GM12878 (cell line): ENCODE results near the gene ATP5PD. TPM values are rescaled to one million over a fixed set of nuclear protein-coding genes. Genes with fewer than 3 reads are reported as not detected.

Source experiments
- ATAC-seq: fragments of 200-7000 bp; cut with Tn5 transposase; 3 replicates; pipeline ENCODE4 v1.9.1; 2020; ENCODE audit warnings: mild to moderate bottlenecking, moderate library complexity
- BruUV-seq: library from RNA; stranded (reverse); fragments of 400-500 nt; replicated peaks from 2 replicates; lab custom pipeline; 2021; lab: Mats Ljungman, UMichigan
- CTCF ChIA-PET: fragments of 300-600 bp; sonication (Branson Sonifier 250); formaldehyde crosslinking; extraction: SDS; loops from one replicate; lab custom pipeline; 2021; ENCODE audit warnings: inconsistent platforms; lab: Yijun Ruan, JAX
- POLR2A ChIA-PET: fragments of 350-600 bp; formaldehyde crosslinking; extraction: SDS; loops from one replicate; lab custom pipeline; 2021; ENCODE audit warnings: inconsistent platforms; lab: Charles Lee
- RAD21 ChIA-PET: fragments of 300-600 bp; sonication (Branson Sonifier 250); formaldehyde crosslinking; loops from one replicate; lab custom pipeline; 2023; ENCODE audit warnings: antibody characterized with exemption; ENCODE audit not compliant: unreplicated experiment; lab: Charles Lee
- SMC1A ChIA-PET: fragments of 300-600 bp; sonication (Branson Sonifier 250); formaldehyde crosslinking; loops from one replicate; lab custom pipeline; 2023; ENCODE audit not compliant: unreplicated experiment, uncharacterized antibody; lab: Charles Lee
- DNase-seq: peaks from one replicate; pipeline ENCODE4 v3.0.0-alpha.2; 2011; ENCODE audit warnings: low read depth, low spot score
- FAIRE-seq: peaks from 3 replicates; lab custom pipeline; 2011; peaks lifted over from hg19 to GRCh38; lab: Jason Lieb, UNC
- H2AFZ ChIP-seq: 2 replicates; pipeline ENCODE4 v1.6.0; 2011; ENCODE audit warnings: low read depth, low read length, control low read depth; ENCODE audit not compliant: control insufficient read depth
- H3K27ac ChIP-seq: 2 replicates; pipeline ENCODE4 v1.5.1; 2011; ENCODE audit warnings: control low read depth; ENCODE audit not compliant: control insufficient read depth, insufficient read depth
- H3K27me3 ChIP-seq, 2 experiments: replicated peaks in 1 of 2; 2 replicates each; pipeline versions ENCODE4 v1.6.0 to v1.6.1; 2011; ENCODE audit warnings: low read length in 1 of 2; ENCODE audit not compliant: control insufficient read depth in 2 of 2, insufficient read depth in 2 of 2
- H3K36me3 ChIP-seq, 2 experiments: 2 replicates each; pipeline ENCODE4 v1.5.1; 2011; ENCODE audit warnings: low read length in 1 of 2; ENCODE audit not compliant: control insufficient read depth in 2 of 2, insufficient read depth in 2 of 2
- H3K4me1 ChIP-seq: 2 replicates; pipeline ENCODE4 v1.6.1; 2011; ENCODE audit warnings: mild to moderate bottlenecking, low read length, moderate library complexity, mixed read lengths; ENCODE audit not compliant: control insufficient read depth, insufficient read depth
- H3K4me2 ChIP-seq: 2 replicates; pipeline ENCODE4 v1.6.0; 2011; ENCODE audit warnings: control low read depth; ENCODE audit not compliant: control insufficient read depth, insufficient read depth
- H3K4me3 ChIP-seq: fragments of 200-600 bp; sonication (generic); 2 replicates; pipeline ENCODE4 v1.5.1; 2016
- H3K79me2 ChIP-seq: 2 replicates; pipeline ENCODE4 v1.6.0; 2011; ENCODE audit warnings: low read length; ENCODE audit not compliant: control insufficient read depth, insufficient read depth
- H3K9ac ChIP-seq: 2 replicates; pipeline ENCODE4 v1.8.0; 2011; ENCODE audit warnings: low read length, control low read depth, mixed read lengths; ENCODE audit not compliant: control insufficient read depth, insufficient read depth
- H3K9me3 ChIP-seq: replicated peaks from 3 replicates; pipeline ENCODE4 v1.5.1; 2011; ENCODE audit warnings: mild to moderate bottlenecking, low read length; ENCODE audit not compliant: control insufficient read depth, insufficient read depth
- H4K20me1 ChIP-seq: 2 replicates; pipeline ENCODE4 v1.6.0; 2011; ENCODE audit not compliant: control insufficient read depth, insufficient read depth
- BACH1 ChIP-seq: fragments of 450-650 bp; IDR thresholded peaks from 2 replicates; pipeline ENCODE4 v1.6.1; 2017; ENCODE audit warnings: mild to moderate bottlenecking, borderline replicate concordance
- CHD4 ChIP-seq: fragments of 200-600 bp; sonication (generic); IDR thresholded peaks from 2 replicates; pipeline ENCODE4 v1.6.1; 2016; ENCODE audit warnings: mild to moderate bottlenecking
- DPF2 ChIP-seq: fragments of 450-650 bp; IDR thresholded peaks from 2 replicates; pipeline ENCODE4 v1.6.1; 2017; ENCODE audit warnings: mild to moderate bottlenecking
- GABPA ChIP-seq: IDR thresholded peaks from 2 replicates; pipeline ENCODE4 v1.6.1; 2014; ENCODE audit warnings: antibody characterized with exemption, low read depth, mild to moderate bottlenecking, inconsistent platforms
- IRF4 ChIP-seq: IDR thresholded peaks from 2 replicates; pipeline ENCODE4 v1.6.1; 2011; ENCODE audit warnings: low read depth, low read length
- MTA2 ChIP-seq: fragments of 450-650 bp; IDR thresholded peaks from 2 replicates; pipeline ENCODE4 v1.6.1; 2016; ENCODE audit warnings: low read depth, mild to moderate bottlenecking, moderate library complexity
- POU2F2 ChIP-seq: IDR thresholded peaks from 3 replicates; pipeline ENCODE4 v1.6.1; 2011; ENCODE audit warnings: low read depth, mild to moderate bottlenecking, low read length, borderline replicate concordance
- RAD51 ChIP-seq: fragments of 450-650 bp; IDR thresholded peaks from 2 replicates; pipeline ENCODE4 v1.6.1; 2016; ENCODE audit warnings: moderate library complexity, mild to moderate bottlenecking, inconsistent platforms
- RELA ChIP-seq: fragments of 450-650 bp; IDR thresholded peaks from 2 replicates; pipeline ENCODE4 v1.8.0; 2014; ENCODE audit warnings: borderline replicate concordance; ENCODE audit not compliant: partially characterized antibody
- RUNX3 ChIP-seq: IDR thresholded peaks from 2 replicates; pipeline ENCODE4 v1.6.1; 2012; ENCODE audit warnings: low read length, inconsistent platforms
- SMAD5 ChIP-seq: IDR thresholded peaks from 2 replicates; pipeline ENCODE4 v1.6.1; 2016; ENCODE audit warnings: antibody characterized with exemption, low read depth
- SREBF2 ChIP-seq: IDR thresholded peaks from 2 replicates; pipeline ENCODE4 v1.6.1; 2012; ENCODE audit warnings: mild to moderate bottlenecking, low read length
- STAT3 ChIP-seq: IDR thresholded peaks from 2 replicates; pipeline ENCODE4 v1.6.1; 2011; ENCODE audit warnings: low read depth, low read length, improper control_type of control experiment
- SUZ12 ChIP-seq: fragments of 200-600 bp; sonication (generic); IDR thresholded peaks from one replicate; pipeline ENCODE4 v1.6.1; 2018; ENCODE audit warnings: antibody characterized with exemption, mild to moderate bottlenecking; ENCODE audit not compliant: unreplicated experiment
- TARDBP ChIP-seq: IDR thresholded peaks from 2 replicates; pipeline ENCODE4 v1.6.1; 2016; ENCODE audit warnings: borderline replicate concordance
- TCF3 ChIP-seq: IDR thresholded peaks from 2 replicates; pipeline ENCODE4 v1.6.1; 2012; ENCODE audit warnings: low read depth, mild to moderate bottlenecking, low read length, borderline replicate concordance; ENCODE audit not compliant: insufficient read depth
- ZNF217 ChIP-seq: fragments of 450-650 bp; IDR thresholded peaks from 2 replicates; pipeline ENCODE4 v1.6.1; 2017; ENCODE audit warnings: antibody characterized with exemption, mild to moderate bottlenecking
- ZNF24 ChIP-seq: fragments of 450-650 bp; IDR thresholded peaks from 2 replicates; pipeline ENCODE4 v1.6.1; 2017; ENCODE audit warnings: antibody characterized with exemption, mild to moderate bottlenecking
- ZNF622 ChIP-seq: fragments of 450-650 bp; IDR thresholded peaks from 2 replicates; pipeline ENCODE4 v1.6.1; 2017; ENCODE audit warnings: mild to moderate bottlenecking, inconsistent platforms
- WGBS: methylation state at CpG from one replicate; pipeline ENCODE4 v1.1.6; 2016; ENCODE audit warnings: low lambda C conversion rate; ENCODE audit not compliant: insufficient replicate concordance, insufficient coverage; ENCODE audit errors: missing lambda C conversion rate; 5-methylcytosine and 5-hydroxymethylcytosine counted together
- in situ Hi-C: fragments of 300-500 bp; cut with MboI; formaldehyde crosslinking; loops from 9 replicates; pipeline ENCODE4 v1.14.3; 2018; ENCODE audit warnings: mixed read lengths
- intact Hi-C: fragments of 100-400 bp; cut with micrococcal nuclease; formaldehyde crosslinking; loops from one replicate; pipeline ENCODE4 v1.14.2; 2022; ENCODE audit not compliant: unreplicated experiment
- polyA plus RNA-seq, 11 experiments: library from polyadenylated mRNA; depleted of rRNA in 4 of 11; unstranded in 6 of 11; stranded (reverse) in 5 of 11; fragments of >200 nt; fragmentation: Nextera tagmentation in 4 of 11; fragmentation: Illumina TruSeq in 1 of 11; extraction: Ambion mirVana in 4 of 11; extraction: Trizol in 1 of 11; gene quantifications; 1 replicate in 1 of 11; 2 replicates in 10 of 11; pipeline versions ENCODE4 v1.2.1 to v1.2.3, GENCODE V29; 2011 to 2016; ENCODE audit warnings: inconsistent platforms in 2 of 11, missing spikeins in 2 of 11, low read depth in 1 of 11
- total RNA-seq, 4 experiments: library from RNA; depleted of rRNA in 3 of 4; stranded (reverse); fragments of >200 nt in 3 of 4; fragmentation: Illumina TruSeq in 1 of 4; extraction: Trizol in 1 of 4; gene quantifications; 2 replicates each; pipeline versions ENCODE4 v1.2.1 to v1.2.3, GENCODE V29; 2013 to 2021
- TF ChIP-seq, protein P1 (sequence below): fragments of 450-650 bp; IDR thresholded peaks from 2 replicates; pipeline ENCODE4 v1.6.1; 2017; ENCODE audit warnings: mild to moderate bottlenecking, low read depth, inconsistent platforms; ENCODE audit not compliant: poor library complexity, severe bottlenecking
- TF ChIP-seq, protein P2 (sequence below): fragments of 450-650 bp; IDR thresholded peaks from 2 replicates; pipeline ENCODE4 v1.6.1; 2017; ENCODE audit warnings: low read depth, mild to moderate bottlenecking, moderate library complexity

Gene ATP5PD
- total and polyA plus RNA-seq, 10 of the 15 experiments (the other 5 are each of a cell fraction or from before 2014, with no cell fraction given) = 172 to 772 (median 321) TPM

DNA sequence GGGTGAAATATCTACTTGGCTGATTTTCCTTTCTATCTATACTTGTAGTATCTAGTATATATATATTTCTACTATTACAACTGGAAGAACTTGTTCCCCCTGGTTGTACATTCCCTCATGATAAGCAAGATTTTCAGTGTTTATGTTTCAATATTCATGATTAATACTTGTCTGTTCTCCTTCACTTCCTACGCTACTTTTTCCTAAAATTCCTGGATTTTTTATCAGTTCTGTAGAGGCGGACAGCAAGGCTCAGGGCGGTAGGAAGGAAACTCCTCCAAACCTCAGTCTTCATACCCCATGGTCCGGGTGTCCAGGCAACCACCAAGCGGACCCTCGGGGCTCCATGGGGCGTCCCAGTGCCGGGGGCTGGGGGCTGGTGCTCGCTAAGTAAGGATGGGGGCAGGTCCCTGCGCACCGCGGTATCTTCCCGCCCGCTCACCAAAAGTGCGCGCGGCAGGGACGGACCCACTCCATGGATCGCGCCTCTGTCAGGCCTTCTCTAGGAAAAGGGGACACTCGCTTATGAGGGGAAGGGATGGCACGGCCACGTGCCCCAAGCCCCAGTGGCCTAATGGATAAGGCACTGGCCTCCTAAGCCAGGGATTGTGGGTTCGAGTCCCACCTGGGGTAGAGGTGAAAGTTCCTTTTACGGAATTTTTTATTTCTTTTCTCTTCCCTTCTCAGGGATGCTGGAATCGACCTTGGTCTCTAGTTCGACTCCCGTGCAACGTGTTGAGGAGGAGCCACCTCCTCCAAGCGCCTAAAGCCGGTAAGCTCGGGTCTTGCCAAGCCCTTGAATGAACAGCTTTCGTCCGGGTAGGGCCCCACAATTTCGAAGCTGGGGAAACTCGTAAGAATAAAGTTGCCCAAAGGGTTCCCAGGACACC lies 13.2 kb downstream of the ATP5PD start:
- Histone ChIP-seq H3K9ac (peak overlapping the region; percentile 84), H3K4me3 (peak overlapping the region; percentile 84), H3K9me3 (no peaks in the 10 kb centered on the region; the same call in 2 of the 3 replicates), H3K27me3 (no peaks in the 10 kb centered on the region), H3K4me1 (0 out of 2 replicates have a peak, but pooled peaks cover 4% of the 10 kb centered on the region), H3K27ac (peak overlapping the region; percentile 61), H2AFZ (peak overlapping the region; percentile 83), H3K4me2 (peak overlapping the region; percentile 97), H4K20me1 (no peaks in the 10 kb centered on the region), H3K79me2 (no peaks in the 10 kb centered on the region), H3K36me3 (no peaks in the 10 kb centered on the region)
- no TSS peak for BruUV-seq
- WGBS = under 1% methylated on average over 36 of the region's 36 CpGs
- in situ Hi-C loops (no loop called here), intact Hi-C loops (loop anchor here (1.0 to 10.0 kb wide), 3 partner anchors 14 to 149 kb away; partner anchors contain the start of genes KCTD2 and SUMO2)
- SMC1A ChIA-PET = interaction anchor here (1.0 to 2.2 kb wide), 4 partner anchors 13 to 312 kb away, joined by 3 to 6 read pairs (median 3); partner anchors contain the start of genes ARMC7, ATP5PD, KCTD2 and MRPL58
- RAD21 ChIA-PET = interaction anchor here (0.9 to 2.3 kb wide), 5 partner anchors 15 to 84 kb away, joined by 3 to 7 read pairs (median 5); no protein-coding TSS in a partner anchor
- CTCF ChIA-PET = interaction anchor here (1.1 to 3.4 kb wide), 7 partner anchors 13 to 138 kb away, joined by 3 to 23 read pairs (median 7); partner anchors contain the start of genes ATP5PD and KCTD2
- POLR2A ChIA-PET = interaction anchor here (0.5 to 1.7 kb wide), 5 partner anchors 13 to 164 kb away, joined by 3 to 11 read pairs (median 4); partner anchors contain the start of genes ATP5PD, FDXR, KCTD2 and MRPL58
- FAIRE-seq = peak; percentile 89
- DNase-seq = peak; percentile 83
- ATAC-seq = peak; percentile 69
- TF ChIP-seq, protein P1, sequence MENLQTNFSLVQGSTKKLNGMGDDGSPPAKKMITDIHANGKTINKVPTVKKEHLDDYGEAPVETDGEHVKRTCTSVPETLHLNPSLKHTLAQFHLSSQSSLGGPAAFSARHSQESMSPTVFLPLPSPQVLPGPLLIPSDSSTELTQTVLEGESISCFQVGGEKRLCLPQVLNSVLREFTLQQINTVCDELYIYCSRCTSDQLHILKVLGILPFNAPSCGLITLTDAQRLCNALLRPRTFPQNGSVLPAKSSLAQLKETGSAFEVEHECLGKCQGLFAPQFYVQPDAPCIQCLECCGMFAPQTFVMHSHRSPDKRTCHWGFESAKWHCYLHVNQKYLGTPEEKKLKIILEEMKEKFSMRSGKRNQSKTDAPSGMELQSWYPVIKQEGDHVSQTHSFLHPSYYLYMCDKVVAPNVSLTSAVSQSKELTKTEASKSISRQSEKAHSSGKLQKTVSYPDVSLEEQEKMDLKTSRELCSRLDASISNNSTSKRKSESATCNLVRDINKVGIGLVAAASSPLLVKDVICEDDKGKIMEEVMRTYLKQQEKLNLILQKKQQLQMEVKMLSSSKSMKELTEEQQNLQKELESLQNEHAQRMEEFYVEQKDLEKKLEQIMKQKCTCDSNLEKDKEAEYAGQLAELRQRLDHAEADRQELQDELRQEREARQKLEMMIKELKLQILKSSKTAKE = peak; percentile 66
- TF ChIP-seq ZNF24 (peak; percentile 98), TCF3 (no peak), SUZ12 (no peak), SREBF2 (peak; percentile 96), DPF2 (peak; percentile 17; the same call in 1 of the 2 replicates), CHD4 (0 out of 2 replicates have a peak, but pooled peaks have one; percentile 67), POU2F2 (0 out of 3 replicates have a peak, but pooled peaks have one; percentile 31), TARDBP (peak; percentile 96), RAD51 (peak; percentile 78), STAT3 (no peak), ZNF622 (no peak), SMAD5 (no peak), MTA2 (0 out of 2 replicates have a peak, but pooled peaks have one; percentile 9), RELA (peak; percentile 78), BACH1 (no peak), RUNX3 (peak; percentile 74), ZNF217 (no peak), GABPA (peak; percentile 40; the same call in 1 of the 2 replicates), IRF4 (0 out of 2 replicates have a peak, but pooled peaks have one; percentile 26)
- TF ChIP-seq, protein P2, sequence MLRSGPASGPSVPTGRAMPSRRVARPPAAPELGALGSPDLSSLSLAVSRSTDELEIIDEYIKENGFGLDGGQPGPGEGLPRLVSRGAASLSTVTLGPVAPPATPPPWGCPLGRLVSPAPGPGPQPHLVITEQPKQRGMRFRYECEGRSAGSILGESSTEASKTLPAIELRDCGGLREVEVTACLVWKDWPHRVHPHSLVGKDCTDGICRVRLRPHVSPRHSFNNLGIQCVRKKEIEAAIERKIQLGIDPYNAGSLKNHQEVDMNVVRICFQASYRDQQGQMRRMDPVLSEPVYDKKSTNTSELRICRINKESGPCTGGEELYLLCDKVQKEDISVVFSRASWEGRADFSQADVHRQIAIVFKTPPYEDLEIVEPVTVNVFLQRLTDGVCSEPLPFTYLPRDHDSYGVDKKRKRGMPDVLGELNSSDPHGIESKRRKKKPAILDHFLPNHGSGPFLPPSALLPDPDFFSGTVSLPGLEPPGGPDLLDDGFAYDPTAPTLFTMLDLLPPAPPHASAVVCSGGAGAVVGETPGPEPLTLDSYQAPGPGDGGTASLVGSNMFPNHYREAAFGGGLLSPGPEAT = peak; percentile 23; the same call in 1 of the 2 replicates
